GM20000 (cell line): ENCODE data around the gene GAMT.

Source experiments
- DNase-seq: peaks from one replicate; pipeline ENCODE4 v3.0.0; 2012; ENCODE audit warnings: low spot score
- TF ChIP-seq, protein P1 (sequence below): IDR thresholded peaks from 2 replicates; pipeline ENCODE4 v1.5.1; 2012; ENCODE audit warnings: mild to moderate bottlenecking, control low read depth; ENCODE audit errors: extremely low read depth, missing control alignments

The GAMT gene

DNA sequence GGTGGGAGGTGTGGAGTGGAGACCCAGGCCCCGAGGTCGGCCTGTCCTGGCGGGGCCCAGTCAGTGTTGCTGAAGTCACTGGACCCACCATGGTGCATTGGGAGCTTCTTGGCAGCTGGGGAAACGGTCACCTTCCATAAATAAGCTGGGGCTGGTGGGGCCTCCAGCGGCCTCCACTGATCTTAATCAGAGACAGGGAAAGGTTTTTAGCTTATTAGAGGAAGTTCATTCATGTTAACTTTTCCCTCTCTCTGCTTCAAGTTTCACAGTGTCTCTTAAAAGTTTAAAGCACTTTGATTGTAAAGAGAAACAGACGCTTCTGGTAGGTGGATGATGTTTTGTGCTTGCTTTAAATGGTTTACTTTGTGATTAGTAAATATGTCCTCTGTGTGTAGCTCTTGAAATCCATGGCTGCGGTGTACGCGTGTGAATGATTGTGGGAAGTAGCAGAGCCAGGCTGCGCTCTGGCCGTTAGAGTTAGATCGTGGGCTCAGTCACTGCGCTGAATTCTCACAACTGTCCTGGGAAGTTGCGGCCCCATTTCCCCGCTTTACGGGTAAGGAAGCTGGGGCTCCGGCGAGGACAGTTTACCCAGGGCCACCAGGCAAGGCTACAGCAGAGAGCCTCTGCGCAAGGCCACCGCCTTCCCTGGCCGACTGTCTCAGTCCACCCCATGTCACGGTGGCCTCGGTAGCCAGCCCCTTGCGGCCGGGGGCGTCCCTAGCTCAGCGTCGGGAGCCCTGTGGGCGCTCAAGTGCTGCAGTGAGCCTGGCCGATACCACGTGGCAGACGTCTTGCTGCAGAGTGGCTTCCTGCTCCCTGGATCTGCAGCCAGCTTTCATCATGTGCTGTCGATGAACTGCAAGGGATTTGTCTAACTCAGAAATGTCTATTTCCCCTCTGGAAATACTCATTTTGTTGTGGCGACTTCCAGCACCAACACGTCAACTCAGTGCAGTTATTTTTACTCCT, 34.2 kb downstream of the GAMT start:
- TF ChIP-seq, protein P1, sequence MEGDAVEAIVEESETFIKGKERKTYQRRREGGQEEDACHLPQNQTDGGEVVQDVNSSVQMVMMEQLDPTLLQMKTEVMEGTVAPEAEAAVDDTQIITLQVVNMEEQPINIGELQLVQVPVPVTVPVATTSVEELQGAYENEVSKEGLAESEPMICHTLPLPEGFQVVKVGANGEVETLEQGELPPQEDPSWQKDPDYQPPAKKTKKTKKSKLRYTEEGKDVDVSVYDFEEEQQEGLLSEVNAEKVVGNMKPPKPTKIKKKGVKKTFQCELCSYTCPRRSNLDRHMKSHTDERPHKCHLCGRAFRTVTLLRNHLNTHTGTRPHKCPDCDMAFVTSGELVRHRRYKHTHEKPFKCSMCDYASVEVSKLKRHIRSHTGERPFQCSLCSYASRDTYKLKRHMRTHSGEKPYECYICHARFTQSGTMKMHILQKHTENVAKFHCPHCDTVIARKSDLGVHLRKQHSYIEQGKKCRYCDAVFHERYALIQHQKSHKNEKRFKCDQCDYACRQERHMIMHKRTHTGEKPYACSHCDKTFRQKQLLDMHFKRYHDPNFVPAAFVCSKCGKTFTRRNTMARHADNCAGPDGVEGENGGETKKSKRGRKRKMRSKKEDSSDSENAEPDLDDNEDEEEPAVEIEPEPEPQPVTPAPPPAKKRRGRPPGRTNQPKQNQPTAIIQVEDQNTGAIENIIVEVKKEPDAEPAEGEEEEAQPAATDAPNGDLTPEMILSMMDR, result no peak
- DNase-seq, result no peak

DNA sequence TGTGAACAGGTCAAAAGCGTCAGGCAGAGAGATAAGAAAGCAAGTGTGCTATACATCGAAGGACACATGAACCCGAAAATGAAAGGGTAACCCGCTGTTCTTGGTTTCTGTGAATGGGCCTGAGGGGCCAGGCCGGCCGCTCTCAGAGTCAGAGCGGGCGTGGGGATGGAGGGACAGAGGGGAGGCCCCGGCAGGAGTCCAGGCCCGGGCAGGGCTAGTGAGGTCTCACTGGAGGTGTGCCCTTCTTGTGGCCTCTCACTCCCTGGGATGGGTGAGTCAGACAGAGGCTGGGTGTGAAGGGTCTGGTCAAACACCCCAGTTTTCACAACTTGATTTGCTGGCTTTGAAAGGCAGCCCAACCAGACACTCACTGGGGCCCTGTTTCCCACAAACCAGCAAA, 35.0 kb downstream of the GAMT start:
- DNase-seq, result no peak
- TF ChIP-seq, protein P1, result no peak

DNA sequence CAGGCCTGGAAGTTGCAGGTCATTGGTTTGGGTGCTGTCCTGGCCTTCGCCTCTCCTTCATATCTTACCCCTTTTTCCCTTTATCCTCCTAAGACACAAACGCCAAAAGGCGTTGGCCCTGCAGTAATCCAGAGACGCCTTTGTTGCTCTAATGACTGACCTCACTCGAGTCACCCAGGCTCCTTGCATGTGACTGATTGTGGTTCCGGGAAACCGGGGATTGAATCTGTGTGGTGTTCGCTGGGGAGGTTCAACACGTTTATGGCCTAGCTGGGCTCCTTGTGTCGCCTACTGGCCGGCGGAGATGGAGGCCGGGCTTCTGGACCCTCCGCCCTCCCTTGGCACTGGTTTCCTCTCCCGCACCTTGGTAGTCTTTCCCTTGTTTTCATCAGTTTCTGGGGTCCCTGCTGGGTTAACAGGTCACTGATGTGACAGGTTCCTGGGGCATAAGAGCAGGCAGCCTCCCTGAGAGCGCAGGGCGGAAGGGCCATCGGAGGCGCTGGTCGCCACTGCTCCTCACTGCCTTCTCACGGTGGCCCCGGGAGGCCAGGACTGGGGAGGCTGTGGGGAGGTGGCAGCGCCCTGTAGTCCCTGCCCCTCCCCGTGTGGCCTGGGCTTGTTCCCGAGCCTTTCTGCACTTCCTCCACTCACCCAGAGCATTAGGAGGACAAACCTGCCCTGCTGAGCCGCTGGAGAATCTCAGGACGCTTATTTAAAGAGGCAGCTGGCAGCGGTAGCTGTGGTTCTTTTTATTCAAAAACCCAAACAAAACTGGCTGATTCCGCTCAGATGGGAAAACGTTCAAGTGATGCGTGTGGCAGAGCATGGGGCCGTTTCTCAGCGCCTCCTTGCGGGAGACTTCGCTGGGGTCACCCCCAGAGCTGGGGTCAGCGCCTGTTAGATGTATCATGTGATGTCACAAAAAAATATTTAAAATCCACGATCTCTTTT, 35.7 kb downstream of the GAMT start:
- TF ChIP-seq, protein P1, result no peak
- DNase-seq, result no peak

DNA sequence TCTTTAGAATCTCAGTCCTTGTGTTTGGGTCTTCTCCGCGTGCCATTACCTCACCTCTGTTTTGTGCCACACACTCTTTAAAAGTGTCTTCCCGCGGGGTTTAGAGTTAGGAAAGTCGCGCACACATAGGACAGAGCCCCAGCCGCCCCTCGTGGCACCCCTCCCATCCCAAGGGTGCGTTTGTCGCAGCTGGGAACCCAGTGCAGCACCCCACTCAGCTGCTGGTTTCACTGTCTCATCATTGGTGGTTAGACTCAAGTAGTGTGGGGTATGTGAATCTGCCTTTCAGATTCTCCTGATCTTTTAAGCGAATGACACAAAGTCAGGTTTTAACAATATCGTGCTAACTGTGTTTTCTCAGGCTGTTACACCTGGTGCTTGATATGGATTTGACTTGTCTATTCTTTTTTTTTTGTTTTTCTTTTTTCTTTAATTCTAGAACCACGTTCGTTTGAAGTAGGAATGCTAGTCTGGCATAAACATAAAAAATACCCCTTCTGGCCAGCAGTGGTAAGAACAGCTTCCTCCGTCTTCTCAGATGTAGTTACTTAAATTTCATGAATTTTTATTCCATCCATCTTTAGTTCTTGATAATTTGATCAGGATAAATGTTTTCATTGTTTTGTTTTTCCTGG, 37.2 kb downstream of the GAMT start:
- TF ChIP-seq, protein P1, result peak; percentile 3
- peak; percentile 75 for DNase-seq

DNA sequence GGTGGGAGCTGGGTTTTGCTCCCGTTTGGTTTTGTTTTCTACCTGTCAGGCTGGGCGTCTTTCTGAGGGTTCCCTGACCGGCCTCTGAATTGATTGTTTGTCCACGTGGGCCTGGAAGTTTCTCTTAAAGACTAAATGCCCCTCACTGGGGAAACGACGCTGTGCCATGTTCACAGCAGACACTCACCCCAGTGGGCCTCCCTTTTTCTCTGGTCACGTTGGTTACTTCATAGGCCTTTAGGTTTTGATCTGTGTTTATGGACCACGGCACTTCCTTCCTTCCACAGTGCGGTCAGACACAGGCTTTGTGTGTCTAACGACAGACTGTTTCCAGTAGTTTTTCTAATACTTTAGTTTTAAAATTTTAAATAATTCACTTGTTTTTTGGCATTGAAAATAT, 37.7 kb downstream of the GAMT start:
- DNase-seq, result peak; percentile 49
- TF ChIP-seq, protein P1, result no peak

DNA sequence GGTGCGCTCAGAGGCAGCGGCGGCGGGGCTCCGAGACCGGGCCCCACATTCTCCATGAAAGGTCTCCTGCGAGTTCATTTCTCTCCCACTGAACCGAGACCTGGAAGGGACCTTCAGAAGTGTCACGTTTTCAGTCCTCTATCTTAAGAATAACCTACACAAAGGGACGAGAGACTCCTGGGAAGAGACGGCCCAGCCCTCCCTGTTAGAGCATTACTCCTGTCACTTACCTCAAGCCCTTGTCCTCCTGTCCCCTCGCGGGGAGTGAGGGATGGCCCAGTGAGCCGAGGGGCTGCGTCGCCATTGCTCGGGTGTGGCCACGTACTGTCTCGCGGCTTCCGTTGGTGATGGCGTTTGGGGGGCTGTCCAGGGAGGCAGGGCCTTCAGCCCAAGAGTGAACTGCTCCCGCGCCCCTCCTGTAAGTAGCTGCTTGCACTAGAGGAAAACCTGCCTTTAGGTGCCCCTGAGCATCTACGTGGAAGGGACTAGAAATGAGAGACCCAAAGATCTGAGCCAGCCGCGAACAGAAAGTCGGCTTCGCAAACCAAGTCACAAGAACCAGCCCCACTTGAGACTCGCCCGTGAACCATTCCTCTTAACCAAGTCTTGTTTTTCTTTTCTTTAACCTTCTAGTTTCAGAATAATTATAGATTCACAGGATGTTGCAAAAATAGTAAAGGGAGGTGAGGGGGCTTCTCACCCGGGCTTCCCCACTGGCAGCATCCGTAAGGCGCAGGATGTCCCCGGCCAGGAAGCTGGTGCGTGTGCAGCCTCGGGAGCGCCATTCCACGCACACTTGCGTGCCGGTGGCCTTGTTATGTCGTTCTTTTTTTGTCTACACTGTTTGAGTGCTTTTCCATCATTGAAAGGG, 38.7 kb downstream of the GAMT start:
- TF ChIP-seq, protein P1, result no peak
- peak; percentile 60 for DNase-seq
